HCT116 (cell line): ENCODE results near the gene GJD2. TPM values are rescaled to one million over a fixed set of nuclear protein-coding genes. Genes with fewer than 3 reads are reported as not detected.

ENCODE experiments used
- ATAC-seq: fragments of 200-7000 bp; cut with Tn5 transposase; 2 replicates; pipeline ENCODE4 v1.9.1; 2020; ENCODE audit warnings: mild to moderate bottlenecking, moderate library complexity
- BruUV-seq: library from RNA; stranded (reverse); fragments of 400-500 nt; replicated peaks from 2 replicates; lab custom pipeline; 2021; lab: Mats Ljungman, UMichigan
- CTCF ChIA-PET: fragments of 300-600 bp; sonication (Branson Sonifier 250); formaldehyde crosslinking; loops from one replicate; lab custom pipeline; 2021; ENCODE audit warnings: antibody characterized with exemption; lab: Charles Lee
- POLR2A ChIA-PET: fragments of 300-600, 350-600 bp; sonication (Branson Sonifier 250); formaldehyde crosslinking; loops from one replicate; lab custom pipeline; 2021; ENCODE audit warnings: antibody characterized with exemption; lab: Charles Lee
- RAD21 ChIA-PET, 2 experiments: fragments of 300-600 bp; sonication (Branson Sonifier 250); formaldehyde crosslinking; loops; one replicate each; lab custom pipeline; 2023; ENCODE audit warnings: low total read pairs in 2 of 2; ENCODE audit not compliant: uncharacterized antibody in 2 of 2, unreplicated experiment in 2 of 2, low non-redundant PET in 1 of 2; lab: Charles Lee
- DNase-seq: peaks from one replicate; pipeline ENCODE4 v3.0.0-alpha.2; 2010; ENCODE audit warnings: low read depth, low spot score
- H2AFZ ChIP-seq: fragments of 200-600 bp; shearing (Covaris generic), sonication (generic); 2 replicates; pipeline ENCODE4 v1.6.1; 2017; ENCODE audit warnings: low read depth, mixed run types, mixed read lengths, antibody characterized with exemption, low read length; ENCODE audit not compliant: poor library complexity, severe bottlenecking
- H3K27ac ChIP-seq: 2 replicates; pipeline ENCODE4 v1.5.1; 2012; ENCODE audit warnings: low read depth, low read length
- H3K27me3 ChIP-seq: fragments of 200-600 bp; sonication (generic); 2 replicates; pipeline ENCODE4 v1.6.1; 2016; ENCODE audit warnings: mixed run types, low read length, mixed read lengths; ENCODE audit not compliant: insufficient read depth
- H3K36me3 ChIP-seq, 2 experiments: fragments of 200-500 bp in 1 of 2; fragments of 200-600 bp in 1 of 2; sonication (Bioruptor generic) in 1 of 2; sonication (generic) in 1 of 2; 2 replicates each; pipeline versions ENCODE4 v1.5.1 to v1.6.1; 2014 to 2016; ENCODE audit warnings: low read length in 2 of 2, inconsistent platforms in 1 of 2, mixed read lengths in 1 of 2, mixed run types in 1 of 2; ENCODE audit not compliant: insufficient read depth in 2 of 2, control insufficient read depth in 1 of 2
- H3K4me1 ChIP-seq, 2 experiments: fragments of 200-600 bp in 1 of 2; sonication (generic) in 1 of 2; 2 replicates each; pipeline versions ENCODE4 v1.5.1 to v1.6.1; 2012 to 2017; ENCODE audit warnings: low read length in 2 of 2, inconsistent platforms in 1 of 2, mild to moderate bottlenecking in 1 of 2, mixed read lengths in 1 of 2, mixed run types in 1 of 2, moderate library complexity in 1 of 2; ENCODE audit not compliant: insufficient read depth in 2 of 2, control insufficient read depth in 1 of 2
- H3K4me2 ChIP-seq: fragments of 200-600 bp; sonication (generic); 2 replicates; pipeline ENCODE4 v1.6.1; 2017; ENCODE audit warnings: mixed run types, low read length, mixed read lengths
- H3K4me3 ChIP-seq, 2 experiments: fragments of 200-600 bp in 1 of 2; sonication (generic) in 1 of 2; replicated peaks in 1 of 2; 2 replicates each; pipeline ENCODE4 v1.5.1; 2011 to 2016; ENCODE audit warnings: low read length in 2 of 2, control low read depth in 1 of 2, low read depth in 1 of 2, mild to moderate bottlenecking in 1 of 2, mixed read lengths in 1 of 2, mixed run types in 1 of 2
- H3K79me2 ChIP-seq: fragments of 200-600 bp; sonication (generic); 2 replicates; pipeline ENCODE4 v1.6.1; 2017; ENCODE audit warnings: mild to moderate bottlenecking, mixed run types, low read length, moderate library complexity, mixed read lengths; ENCODE audit not compliant: insufficient read depth
- H3K9ac ChIP-seq: fragments of 200-600 bp; sonication (generic); 2 replicates; pipeline ENCODE4 v1.6.1; 2016; ENCODE audit warnings: low read length, mixed read lengths
- H3K9me2 ChIP-seq: fragments of 200-600 bp; sonication (generic), shearing (Covaris generic); 2 replicates; pipeline ENCODE4 v1.6.1; 2017; ENCODE audit warnings: mixed run types, mild to moderate bottlenecking, moderate library complexity; ENCODE audit not compliant: insufficient read depth
- H3K9me3 ChIP-seq, 2 experiments: fragments of 200-500 bp in 1 of 2; fragments of 200-600 bp in 1 of 2; sonication (Bioruptor generic) in 1 of 2; sonication (generic) in 1 of 2; 2 replicates each; pipeline ENCODE4 v1.6.1; 2014 to 2017; ENCODE audit warnings: low read length in 2 of 2, mixed read lengths in 2 of 2, inconsistent platforms in 1 of 2, low read depth in 1 of 2, mild to moderate bottlenecking in 1 of 2, mixed run types in 1 of 2, moderate library complexity in 1 of 2; ENCODE audit not compliant: control insufficient read depth in 1 of 2, insufficient read depth in 1 of 2
- H4K20me1 ChIP-seq: fragments of 200-600 bp; sonication (generic), shearing (Covaris generic); 2 replicates; pipeline ENCODE4 v1.6.1; 2017; ENCODE audit warnings: mixed run types, mild to moderate bottlenecking, moderate library complexity; ENCODE audit not compliant: insufficient read depth
- CBX3 ChIP-seq: IDR thresholded peaks from 2 replicates; pipeline ENCODE4 v1.6.1; 2012; ENCODE audit warnings: low read depth
- CEBPB ChIP-seq: IDR thresholded peaks from 2 replicates; pipeline ENCODE4 v1.6.1; 2012; ENCODE audit warnings: low read depth
- EZH2 ChIP-seq: fragments of 200-600 bp; sonication (generic); IDR thresholded peaks from 2 replicates; pipeline ENCODE4 v1.6.1; 2017; ENCODE audit warnings: antibody characterized with exemption, mixed run types
- EZH2phosphoT487 ChIP-seq: fragments of 200-600 bp; IDR thresholded peaks from 2 replicates; pipeline ENCODE4 v1.6.1; 2018; ENCODE audit warnings: antibody characterized with exemption, borderline replicate concordance
- POLR2A ChIP-seq: IDR thresholded peaks from 2 replicates; pipeline ENCODE4 v1.7.0; 2011; ENCODE audit warnings: borderline replicate concordance; ENCODE audit not compliant: insufficient read depth, insufficient read length; ENCODE audit errors: extremely low read depth
- SIN3A ChIP-seq: IDR thresholded peaks from 2 replicates; pipeline ENCODE4 v1.6.1; 2012; ENCODE audit warnings: low read depth
- SRF ChIP-seq: IDR thresholded peaks from 2 replicates; pipeline ENCODE4 v1.6.1; 2012; ENCODE audit warnings: low read depth
- TCF7L2 ChIP-seq: IDR thresholded peaks from 2 replicates; pipeline ENCODE4 v1.7.0; 2011; ENCODE audit warnings: borderline replicate concordance, inconsistent platforms; ENCODE audit not compliant: insufficient read depth, insufficient read length; ENCODE audit errors: extremely low read depth
- ZNF274 ChIP-seq: fragments of 200-500 bp; sonication (Bioruptor generic); IDR thresholded peaks from 2 replicates; pipeline ENCODE4 v1.6.1; 2014; ENCODE audit warnings: mild to moderate bottlenecking, low read depth, low read length, inconsistent platforms
- intact Hi-C: fragments of 100-400 bp; cut with micrococcal nuclease; formaldehyde crosslinking; loops from 2 replicates; pipeline ENCODE4 v1.10.0; 2022
- total RNA-seq: library from RNA; stranded (reverse); gene quantifications from one replicate; pipeline ENCODE4 v1.2.1, GENCODE V29; 2021; ENCODE audit not compliant: unreplicated experiment
- TF ChIP-seq, protein P1 (sequence below): IDR thresholded peaks from 2 replicates; pipeline ENCODE4 v1.6.1; 2011; ENCODE audit warnings: mild to moderate bottlenecking, low read length, moderate library complexity; ENCODE audit not compliant: insufficient replicate concordance; ENCODE audit errors: extremely low read depth
- TF ChIP-seq, protein P2 (sequence below): IDR thresholded peaks from 2 replicates; pipeline ENCODE4 v1.6.1; 2012; ENCODE audit warnings: low read depth

GJD2 gene
- total RNA-seq, 1 experiment from 2014 or later: not detected

DNA sequence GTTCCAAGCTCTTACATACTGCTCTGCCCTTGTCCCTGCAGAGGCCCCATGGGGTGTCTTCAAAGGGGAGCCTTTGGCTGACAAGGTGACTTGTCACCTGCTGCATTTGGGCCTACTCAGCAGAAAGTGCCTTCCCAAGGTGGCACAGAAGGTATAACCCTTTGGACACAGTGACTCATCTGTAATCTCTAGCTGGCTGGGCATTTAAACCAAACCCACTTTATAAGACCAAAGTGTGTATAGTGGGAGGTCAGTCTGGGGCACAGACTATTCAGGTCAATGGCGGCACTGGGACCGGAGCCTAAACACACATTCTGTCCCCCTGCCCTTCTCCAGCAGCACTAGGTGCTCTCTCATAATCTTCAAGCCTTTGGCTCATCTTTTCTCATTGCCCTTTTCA lies 35.1 kb downstream of the GJD2 start:
- H3K4me3 ChIP-seq: no peak overlapping the region
- intact Hi-C loops: no loop called here
- H2AFZ ChIP-seq: no peak overlapping the region
- H3K9ac ChIP-seq: no peak overlapping the region
- H3K9me3 ChIP-seq: no peaks in the 10 kb centered on the region
- DNase-seq: no peak
- no peaks in the 10 kb centered on the region for H3K79me2 ChIP-seq
- no peak for ATAC-seq
- H3K4me1 ChIP-seq: peaks cover 9 to 11% of the 10 kb centered on the region in 2 experiments
- peaks cover 36% of the 10 kb centered on the region for H3K27me3 ChIP-seq
- no TSS peak for BruUV-seq
- no peak overlapping the region for H3K27ac ChIP-seq
- no peaks in the 10 kb centered on the region for H4K20me1 ChIP-seq
- H3K4me2 ChIP-seq: no peak overlapping the region
- H3K9me2 ChIP-seq: no peaks in the 10 kb centered on the region
- no peaks in the 10 kb centered on the region for H3K36me3 ChIP-seq
- POLR2A ChIA-PET: no interaction called here
- RAD21 ChIA-PET: no interaction called here
- TF ChIP-seq EZH2phosphoT487: no peak
- TF ChIP-seq POLR2A: no peak
- TF ChIP-seq EZH2: no peak
- no peak for TF ChIP-seq TCF7L2
- TF ChIP-seq SIN3A: no peak
- TF ChIP-seq, protein P1, sequence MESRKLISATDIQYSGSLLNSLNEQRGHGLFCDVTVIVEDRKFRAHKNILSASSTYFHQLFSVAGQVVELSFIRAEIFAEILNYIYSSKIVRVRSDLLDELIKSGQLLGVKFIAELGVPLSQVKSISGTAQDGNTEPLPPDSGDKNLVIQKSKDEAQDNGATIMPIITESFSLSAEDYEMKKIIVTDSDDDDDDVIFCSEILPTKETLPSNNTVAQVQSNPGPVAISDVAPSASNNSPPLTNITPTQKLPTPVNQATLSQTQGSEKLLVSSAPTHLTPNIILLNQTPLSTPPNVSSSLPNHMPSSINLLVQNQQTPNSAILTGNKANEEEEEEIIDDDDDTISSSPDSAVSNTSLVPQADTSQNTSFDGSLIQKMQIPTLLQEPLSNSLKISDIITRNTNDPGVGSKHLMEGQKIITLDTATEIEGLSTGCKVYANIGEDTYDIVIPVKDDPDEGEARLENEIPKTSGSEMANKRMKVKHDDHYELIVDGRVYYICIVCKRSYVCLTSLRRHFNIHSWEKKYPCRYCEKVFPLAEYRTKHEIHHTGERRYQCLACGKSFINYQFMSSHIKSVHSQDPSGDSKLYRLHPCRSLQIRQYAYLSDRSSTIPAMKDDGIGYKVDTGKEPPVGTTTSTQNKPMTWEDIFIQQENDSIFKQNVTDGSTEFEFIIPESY: no peak
- no peak for TF ChIP-seq SRF
- TF ChIP-seq ZNF274: no peak
- TF ChIP-seq CBX3: no peak
- TF ChIP-seq CEBPB: no peak
- TF ChIP-seq, protein P2, sequence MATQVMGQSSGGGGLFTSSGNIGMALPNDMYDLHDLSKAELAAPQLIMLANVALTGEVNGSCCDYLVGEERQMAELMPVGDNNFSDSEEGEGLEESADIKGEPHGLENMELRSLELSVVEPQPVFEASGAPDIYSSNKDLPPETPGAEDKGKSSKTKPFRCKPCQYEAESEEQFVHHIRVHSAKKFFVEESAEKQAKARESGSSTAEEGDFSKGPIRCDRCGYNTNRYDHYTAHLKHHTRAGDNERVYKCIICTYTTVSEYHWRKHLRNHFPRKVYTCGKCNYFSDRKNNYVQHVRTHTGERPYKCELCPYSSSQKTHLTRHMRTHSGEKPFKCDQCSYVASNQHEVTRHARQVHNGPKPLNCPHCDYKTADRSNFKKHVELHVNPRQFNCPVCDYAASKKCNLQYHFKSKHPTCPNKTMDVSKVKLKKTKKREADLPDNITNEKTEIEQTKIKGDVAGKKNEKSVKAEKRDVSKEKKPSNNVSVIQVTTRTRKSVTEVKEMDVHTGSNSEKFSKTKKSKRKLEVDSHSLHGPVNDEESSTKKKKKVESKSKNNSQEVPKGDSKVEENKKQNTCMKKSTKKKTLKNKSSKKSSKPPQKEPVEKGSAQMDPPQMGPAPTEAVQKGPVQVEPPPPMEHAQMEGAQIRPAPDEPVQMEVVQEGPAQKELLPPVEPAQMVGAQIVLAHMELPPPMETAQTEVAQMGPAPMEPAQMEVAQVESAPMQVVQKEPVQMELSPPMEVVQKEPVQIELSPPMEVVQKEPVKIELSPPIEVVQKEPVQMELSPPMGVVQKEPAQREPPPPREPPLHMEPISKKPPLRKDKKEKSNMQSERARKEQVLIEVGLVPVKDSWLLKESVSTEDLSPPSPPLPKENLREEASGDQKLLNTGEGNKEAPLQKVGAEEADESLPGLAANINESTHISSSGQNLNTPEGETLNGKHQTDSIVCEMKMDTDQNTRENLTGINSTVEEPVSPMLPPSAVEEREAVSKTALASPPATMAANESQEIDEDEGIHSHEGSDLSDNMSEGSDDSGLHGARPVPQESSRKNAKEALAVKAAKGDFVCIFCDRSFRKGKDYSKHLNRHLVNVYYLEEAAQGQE: no peak
- TF ChIP-seq, all 23 proteins: peak for 0
- CTCF ChIA-PET: interaction anchor here (1.1 kb wide), 1 partner anchor 11 kb away, joined by 3 read pairs; no protein-coding TSS in a partner anchor
